Osteocyte (in vitro differentiated cells): ENCODE results near the gene CRYGN. TPM values are rescaled to one million over a fixed set of nuclear protein-coding genes. Genes with fewer than 3 reads are reported as not detected.

Experiments used
- DNase-seq: peaks from one replicate; pipeline ENCODE4 v3.0.0; 2021; ENCODE audit warnings: mixed read lengths; ENCODE audit not compliant: unreplicated experiment; ENCODE audit errors: extremely low spot score
- H3K27ac Mint-ChIP-seq: one replicate; pipeline ENCODE4 v1.8.0; 2021; ENCODE audit warnings: mild to moderate bottlenecking, mixed read lengths; ENCODE audit not compliant: unreplicated experiment
- H3K27me3 Mint-ChIP-seq: one replicate; pipeline ENCODE4 v1.8.0; 2021; ENCODE audit warnings: mixed read lengths; ENCODE audit not compliant: unreplicated experiment
- H3K36me3 Mint-ChIP-seq: one replicate; pipeline ENCODE4 v1.8.0; 2021; ENCODE audit warnings: mixed read lengths; ENCODE audit not compliant: unreplicated experiment
- H3K4me1 Mint-ChIP-seq: one replicate; pipeline ENCODE4 v1.8.0; 2021; ENCODE audit warnings: mixed read lengths; ENCODE audit not compliant: unreplicated experiment
- H3K4me3 Mint-ChIP-seq: one replicate; pipeline ENCODE4 v1.8.0; 2021; ENCODE audit warnings: mild to moderate bottlenecking, moderate library complexity, mixed read lengths; ENCODE audit not compliant: unreplicated experiment
- H3K9me3 Mint-ChIP-seq: one replicate; pipeline ENCODE4 v1.8.0; 2021; ENCODE audit warnings: mixed read lengths; ENCODE audit not compliant: unreplicated experiment
- total RNA-seq: library from RNA; stranded (reverse); gene quantifications from 2 replicates; pipeline ENCODE4 v1.2.1, GENCODE V29; 2021
- TF ChIP-seq, protein P1 (sequence below): fragments of 200-600 bp; sonication (generic); IDR thresholded peaks from 2 replicates; pipeline ENCODE4 v1.5.0; 2021; ENCODE audit warnings: antibody characterized with exemption, mild to moderate bottlenecking, moderate library complexity

The CRYGN gene
- total RNA-seq, 1 donor from 2014 or later = not detected

DNA sequence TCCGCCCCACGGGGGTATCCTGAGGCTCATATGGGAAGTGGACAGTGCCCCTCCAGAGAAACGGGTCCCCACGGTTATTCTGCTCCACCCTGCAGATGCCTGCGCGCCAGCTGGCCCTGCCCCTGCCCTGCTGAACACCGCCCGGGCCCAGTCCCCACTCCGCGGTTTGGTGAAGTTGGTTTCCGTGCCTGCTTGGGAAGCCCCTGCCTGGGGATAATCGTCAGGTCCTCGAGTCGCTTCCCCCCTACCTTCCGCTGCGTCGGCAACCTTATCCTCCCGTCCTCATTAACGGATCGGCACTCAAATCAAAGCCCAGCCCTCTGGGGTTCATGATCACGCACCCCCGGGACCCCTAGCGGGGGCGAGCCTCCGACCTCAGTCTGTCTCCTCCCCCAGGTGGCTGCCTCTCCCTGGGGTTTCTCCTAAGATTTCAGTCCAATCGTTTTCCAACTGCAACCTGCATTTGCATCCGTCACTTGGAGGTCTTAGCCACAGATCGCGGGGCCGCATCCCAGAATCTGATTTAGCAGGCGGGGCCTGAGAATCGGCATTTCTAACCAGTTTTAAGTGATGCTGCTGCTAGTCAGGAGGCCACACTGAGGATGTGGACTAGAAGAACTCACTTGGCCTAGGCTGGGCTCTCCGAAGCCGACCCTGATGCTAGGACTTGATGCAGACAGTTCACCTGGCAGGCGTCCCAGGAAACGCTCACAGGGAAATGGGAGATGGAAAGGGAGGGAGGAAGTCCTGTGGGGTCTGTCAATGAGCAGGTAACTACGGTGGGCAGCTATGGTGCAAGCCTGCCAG lies 57.7 kb downstream of the CRYGN start:
- Mint-ChIP-seq H3K4me3 (no peak overlapping the region), H3K27ac (no peak overlapping the region), H3K27me3 (peaks cover 22% of the 10 kb centered on the region), H3K9me3 (no peaks in the 10 kb centered on the region), H3K36me3 (peaks cover 12% of the 10 kb centered on the region), H3K4me1 (no peaks in the 10 kb centered on the region)
- TF ChIP-seq, protein P1, sequence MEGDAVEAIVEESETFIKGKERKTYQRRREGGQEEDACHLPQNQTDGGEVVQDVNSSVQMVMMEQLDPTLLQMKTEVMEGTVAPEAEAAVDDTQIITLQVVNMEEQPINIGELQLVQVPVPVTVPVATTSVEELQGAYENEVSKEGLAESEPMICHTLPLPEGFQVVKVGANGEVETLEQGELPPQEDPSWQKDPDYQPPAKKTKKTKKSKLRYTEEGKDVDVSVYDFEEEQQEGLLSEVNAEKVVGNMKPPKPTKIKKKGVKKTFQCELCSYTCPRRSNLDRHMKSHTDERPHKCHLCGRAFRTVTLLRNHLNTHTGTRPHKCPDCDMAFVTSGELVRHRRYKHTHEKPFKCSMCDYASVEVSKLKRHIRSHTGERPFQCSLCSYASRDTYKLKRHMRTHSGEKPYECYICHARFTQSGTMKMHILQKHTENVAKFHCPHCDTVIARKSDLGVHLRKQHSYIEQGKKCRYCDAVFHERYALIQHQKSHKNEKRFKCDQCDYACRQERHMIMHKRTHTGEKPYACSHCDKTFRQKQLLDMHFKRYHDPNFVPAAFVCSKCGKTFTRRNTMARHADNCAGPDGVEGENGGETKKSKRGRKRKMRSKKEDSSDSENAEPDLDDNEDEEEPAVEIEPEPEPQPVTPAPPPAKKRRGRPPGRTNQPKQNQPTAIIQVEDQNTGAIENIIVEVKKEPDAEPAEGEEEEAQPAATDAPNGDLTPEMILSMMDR = no peak
- no peak for DNase-seq

DNA sequence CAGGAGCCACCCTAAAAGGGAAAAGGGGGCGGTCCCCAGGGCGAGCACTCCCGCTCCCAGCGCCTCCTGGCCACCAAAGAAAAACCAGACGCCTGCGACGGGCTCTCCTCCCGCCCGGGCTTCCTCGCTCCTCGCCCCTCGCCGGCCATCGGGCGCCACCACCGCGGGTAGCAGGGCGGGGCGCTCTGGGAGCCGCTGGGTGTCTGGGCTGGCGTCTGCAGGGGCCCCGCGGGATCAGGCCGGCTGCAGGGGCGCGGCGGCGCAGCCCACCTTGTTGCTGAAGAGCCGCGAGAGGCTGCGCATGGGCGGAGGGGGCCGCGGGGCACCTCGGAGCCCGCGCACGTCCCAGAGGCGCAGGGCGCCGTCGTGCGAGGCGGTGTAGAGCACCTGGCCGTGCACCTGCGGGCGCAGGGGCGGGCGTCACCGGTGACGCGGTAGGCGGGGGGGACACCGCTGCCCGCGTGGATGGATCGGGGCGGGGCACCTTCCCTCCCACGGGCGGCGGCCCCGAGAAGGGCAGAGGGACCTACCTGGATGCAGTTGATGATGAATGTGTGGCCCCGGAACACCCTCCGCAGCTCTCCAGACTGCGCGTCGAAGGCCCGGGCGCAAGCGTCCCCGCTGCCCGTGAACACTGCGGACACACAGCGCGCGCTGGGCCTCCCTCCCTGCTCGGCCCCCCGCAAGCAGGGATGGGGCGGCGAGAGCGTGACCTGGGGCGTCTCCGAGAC lies 58.4 kb downstream of the CRYGN start:
- no peak for DNase-seq
- no peaks in the 10 kb centered on the region for H3K4me1 Mint-ChIP-seq
- TF ChIP-seq, protein P1 = no peak
- H3K36me3 Mint-ChIP-seq = peaks cover 17% of the 10 kb centered on the region
- no peak overlapping the region for H3K4me3 Mint-ChIP-seq
- peaks cover 22% of the 10 kb centered on the region for H3K27me3 Mint-ChIP-seq
- H3K27ac Mint-ChIP-seq = no peak overlapping the region
- H3K9me3 Mint-ChIP-seq = no peaks in the 10 kb centered on the region

DNA sequence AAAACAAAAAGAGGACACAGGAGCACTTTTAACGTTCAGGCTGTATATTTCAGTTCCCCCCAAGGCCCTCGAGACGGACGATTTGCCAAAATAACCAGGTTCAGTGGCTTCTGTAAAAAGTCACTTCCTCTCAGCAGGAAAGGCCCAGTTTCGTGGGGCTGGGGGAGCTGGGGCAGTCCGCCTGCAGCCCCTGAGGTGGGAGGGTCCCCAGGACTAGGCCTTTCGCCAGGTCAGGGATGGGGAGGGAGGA lies 58.9 kb downstream of the CRYGN start:
- Mint-ChIP-seq H3K4me1 (no peaks in the 10 kb centered on the region), H3K27ac (no peak overlapping the region), H3K4me3 (no peak overlapping the region), H3K9me3 (no peaks in the 10 kb centered on the region), H3K27me3 (peaks cover 22% of the 10 kb centered on the region), H3K36me3 (peaks cover 17% of the 10 kb centered on the region)
- DNase-seq = no peak
- TF ChIP-seq, protein P1 = no peak

DNA sequence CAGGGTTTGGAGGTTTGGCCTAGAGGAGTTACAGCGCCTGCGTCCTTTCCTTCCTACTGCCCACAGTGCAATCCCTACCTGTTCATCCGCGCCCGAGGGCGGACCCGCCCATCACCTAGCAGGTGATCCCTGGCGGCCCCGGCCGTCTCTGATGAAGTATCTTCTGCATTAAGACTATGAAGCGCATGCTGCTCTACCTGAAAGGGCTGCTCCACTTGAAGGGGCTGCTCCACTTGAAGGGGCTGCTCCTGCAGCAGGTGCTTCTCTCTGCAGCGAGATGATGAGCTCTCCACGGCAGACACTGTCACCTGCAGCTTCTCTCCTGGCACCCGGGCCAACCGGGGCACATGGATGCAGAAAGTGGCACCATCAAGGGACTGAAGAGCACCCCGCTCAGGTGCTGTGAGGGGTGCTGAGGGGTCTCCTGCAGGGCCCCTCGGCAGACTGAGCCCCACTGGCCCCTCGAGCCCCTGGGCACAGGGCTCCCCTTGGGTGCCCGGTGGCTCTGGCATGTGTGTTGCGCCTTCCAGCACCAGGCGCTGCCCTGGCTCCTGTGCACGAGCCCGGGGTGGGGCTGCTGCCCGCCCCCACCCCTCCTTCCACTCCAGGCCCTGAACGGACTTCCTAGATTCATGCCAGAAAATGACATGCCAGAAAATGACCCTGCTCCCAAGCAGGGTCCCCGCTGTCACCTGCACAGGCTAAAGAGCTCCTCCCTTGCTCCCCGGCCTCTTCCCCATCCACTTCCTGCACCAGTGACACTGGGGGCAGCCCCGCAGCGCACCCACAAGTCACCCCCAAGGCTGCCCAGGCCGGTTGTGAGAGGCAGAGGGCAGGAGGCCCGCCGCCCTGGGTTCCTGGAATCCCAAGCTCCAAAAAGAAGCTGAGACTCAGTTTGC lies 59.5 kb downstream of the CRYGN start:
- TF ChIP-seq, protein P1 = no peak
- peaks cover 21% of the 10 kb centered on the region for H3K36me3 Mint-ChIP-seq
- H3K4me3 Mint-ChIP-seq = no peak overlapping the region
- H3K4me1 Mint-ChIP-seq = no peaks in the 10 kb centered on the region
- H3K27me3 Mint-ChIP-seq = peaks cover 22% of the 10 kb centered on the region
- DNase-seq = no peak
- H3K9me3 Mint-ChIP-seq = no peaks in the 10 kb centered on the region
- no peak overlapping the region for H3K27ac Mint-ChIP-seq
